Common myeloid progenitor, CD34-positive (primary cell): Measurements from ENCODE around the gene CDC42EP3.

ENCODE experiments used
- CTCF ChIA-PET: fragments of 350-600 bp; sonication (Branson Sonifier 250); formaldehyde crosslinking; loops from one replicate; lab custom pipeline; 2021; ENCODE audit warnings: antibody characterized with exemption; lab: Charles Lee
- POLR2A ChIA-PET: fragments of 350-600 bp; sonication (Branson Sonifier 250); formaldehyde crosslinking; loops from one replicate; lab custom pipeline; 2021; ENCODE audit warnings: antibody characterized with exemption; lab: Charles Lee
- DNase-seq, 3 donors: peaks; one replicate each; pipeline versions ENCODE4 v3.0.0 to v3.0.0-alpha.2; 2013
- H3K27ac ChIP-seq, 2 experiments: 1 replicate in 1 of 2; 2 replicates in 1 of 2; pipeline ENCODE4 v1.7.0; 2013; ENCODE audit warnings: inconsistent platforms in 2 of 2, low read length in 2 of 2, mild to moderate bottlenecking in 2 of 2, low read depth in 1 of 2, moderate library complexity in 1 of 2; ENCODE audit not compliant: severe bottlenecking in 2 of 2, insufficient read depth in 1 of 2, poor library complexity in 1 of 2
- H3K27me3 ChIP-seq, 5 experiments: replicated peaks in 2 of 5; 1 replicate in 3 of 5; 2 replicates in 2 of 5; pipeline versions ENCODE4 v1.6.1 to v1.7.0; 2013; ENCODE audit warnings: low read length in 4 of 5, mild to moderate bottlenecking in 2 of 5, moderate library complexity in 2 of 5, inconsistent platforms in 1 of 5; ENCODE audit not compliant: insufficient read depth in 5 of 5, control insufficient read depth in 4 of 5
- H3K36me3 ChIP-seq, 4 experiments: 1 replicate in 2 of 4; 2 replicates in 2 of 4; pipeline versions ENCODE4 v1.6.1 to v1.7.0; 2013; ENCODE audit warnings: low read length in 3 of 4, control low read depth in 1 of 4, mild to moderate bottlenecking in 1 of 4; ENCODE audit not compliant: control insufficient read depth in 4 of 4, insufficient read depth in 4 of 4
- H3K4me1 ChIP-seq, 4 experiments: 1 replicate in 3 of 4; 2 replicates in 1 of 4; pipeline versions ENCODE4 v1.6.1 to v1.7.1; 2013; ENCODE audit warnings: low read length in 3 of 4, mild to moderate bottlenecking in 3 of 4, control low read depth in 1 of 4, inconsistent platforms in 1 of 4, moderate library complexity in 1 of 4; ENCODE audit not compliant: control insufficient read depth in 4 of 4, insufficient read depth in 4 of 4; ENCODE audit errors: control extremely low read depth in 1 of 4
- H3K4me3 ChIP-seq, 7 experiments: 1 replicate in 4 of 7; 2 replicates in 3 of 7; pipeline versions ENCODE4 v1.5.1 to v1.7.0; 2013; ENCODE audit warnings: mild to moderate bottlenecking in 7 of 7, low read length in 6 of 7, moderate library complexity in 6 of 7, inconsistent platforms in 2 of 7, low read depth in 2 of 7, control low read depth in 1 of 7; ENCODE audit not compliant: insufficient read depth in 4 of 7, control insufficient read depth in 1 of 7; ENCODE audit errors: extremely low read depth in 1 of 7
- H3K9me3 ChIP-seq, 5 experiments: 1 replicate in 4 of 5; 2 replicates in 1 of 5; pipeline versions ENCODE4 v1.6.1 to v1.7.1; 2013; ENCODE audit warnings: low read length in 4 of 5, mild to moderate bottlenecking in 2 of 5, inconsistent platforms in 1 of 5, low read depth in 1 of 5, moderate library complexity in 1 of 5; ENCODE audit not compliant: control insufficient read depth in 4 of 5, insufficient read depth in 2 of 5; ENCODE audit errors: control extremely low read depth in 1 of 5
- WGBS: methylation state at CpG from one replicate; pipeline ENCODE4 v1.1.5; 2013; ENCODE audit not compliant: insufficient coverage; 5-methylcytosine and 5-hydroxymethylcytosine counted together

CDC42EP3 gene

GRCh38 chr2:37609782-37610181, 61.7 kb downstream of the CDC42EP3 start:
- Histone ChIP-seq H3K36me3 (no peaks in the 10 kb centered on the region), H3K4me3 (no peak overlapping the region), H3K27me3 (no peaks in the 10 kb centered on the region), H3K4me1 (peaks cover 0 to 5% (median 0%) of the 10 kb centered on the region in 4 experiments), H3K9me3 (peaks cover 0 to 9% (median 2%) of the 10 kb centered on the region in 5 experiments), H3K27ac (no peak overlapping the region)
- CTCF ChIA-PET, result interaction anchor here (1.0 kb wide), 2 partner anchors 10 to 11 kb away, joined by 3 read pairs; no protein-coding TSS in a partner anchor
- WGBS, result 96% methylated on average over 6 of the region's 6 CpGs
- DNase-seq, result no peak
- POLR2A ChIA-PET, result interaction anchor here (0.6 kb wide), 1 partner anchor 159 kb away, joined by 3 read pairs; no protein-coding TSS in a partner anchor

- DNase-seq, result no peak
- Histone ChIP-seq H3K4me3 (no peak overlapping the region), H3K4me1 (peaks cover 0 to 8% (median 5%) of the 10 kb centered on the region in 4 experiments), H3K36me3 (no peaks in the 10 kb centered on the region), H3K27me3 (no peaks in the 10 kb centered on the region), H3K27ac (no peak overlapping the region), H3K9me3 (peaks cover 0 to 9% (median 2%) of the 10 kb centered on the region in 5 experiments)
- CTCF ChIA-PET, result interaction anchor here (0.7 to 1.6 kb wide), 2 partner anchors 13 to 284 kb away, joined by 3 read pairs; no protein-coding TSS in a partner anchor
- POLR2A ChIA-PET, result no interaction called here
Measured at GRCh38 chr2:37604716-37605115, 66.7 kb downstream of the CDC42EP3 start.

GRCh38 chr2:37602702-37603101, 68.7 kb downstream of the CDC42EP3 start:
- no peak for DNase-seq
- Histone ChIP-seq H3K27ac (no peak overlapping the region), H3K9me3 (peaks cover 0 to 9% (median 2%) of the 10 kb centered on the region in 5 experiments), H3K4me1 (peaks cover 0 to 8% (median 5%) of the 10 kb centered on the region in 4 experiments), H3K36me3 (no peaks in the 10 kb centered on the region), H3K4me3 (no peak overlapping the region), H3K27me3 (no peaks in the 10 kb centered on the region)
- ChIA-PET CTCF (interaction anchor here (0.7 kb wide), 1 partner anchor 25 kb away, joined by 4 read pairs; no protein-coding TSS in a partner anchor), POLR2A (no interaction called here)

GRCh38 chr2:37602040-37602439, 69.4 kb downstream of the CDC42EP3 start:
- Histone ChIP-seq H3K27ac (no peak overlapping the region), H3K9me3 (peaks cover 0 to 9% (median 2%) of the 10 kb centered on the region in 5 experiments), H3K4me1 (peaks cover 0 to 8% (median 5%) of the 10 kb centered on the region in 4 experiments), H3K4me3 (no peak overlapping the region), H3K36me3 (no peaks in the 10 kb centered on the region), H3K27me3 (no peaks in the 10 kb centered on the region)
- CTCF ChIA-PET, result no interaction called here
- 100% methylated on average over 2 of the region's 2 CpGs for whole genome bisulfite sequencing
- POLR2A ChIA-PET, result no interaction called here
- no peak for DNase-seq

GRCh38 chr2:37601569-37601968, 69.9 kb downstream of the CDC42EP3 start:
- POLR2A ChIA-PET, result no interaction called here

GRCh38 chr2:37600735-37601134, 70.7 kb downstream of the CDC42EP3 start:
- Histone ChIP-seq H3K27me3 (no peaks in the 10 kb centered on the region), H3K36me3 (no peaks in the 10 kb centered on the region), H3K9me3 (peaks cover 0 to 5% (median 0%) of the 10 kb centered on the region in 5 experiments), H3K4me1 (peaks cover 0 to 8% (median 5%) of the 10 kb centered on the region in 4 experiments), H3K27ac (no peak overlapping the region), H3K4me3 (no peak overlapping the region)
- DNase-seq, result peak in 2 of 3 donors; percentile 44 to 52
- POLR2A ChIA-PET, result no interaction called here
- CTCF ChIA-PET, result interaction anchor here (1.1 to 2.3 kb wide), 2 partner anchors 9 to 22 kb away, joined by 3 to 7 read pairs; no protein-coding TSS in a partner anchor
- WGBS, result 0% methylated on average over 1 of the region's 1 CpG

More at GRCh38 chr2:37601569-37601968, 69.9 kb downstream of the CDC42EP3 start:
- no peak overlapping the region for H3K4me3 ChIP-seq
- CTCF ChIA-PET, result no interaction called here
- peaks cover 0 to 9% (median 2%) of the 10 kb centered on the region in 5 experiments for H3K9me3 ChIP-seq
- H3K27me3 ChIP-seq, result no peaks in the 10 kb centered on the region
- WGBS, result no CpG with 5 or more reads among the region's 1 CpG
- H3K36me3 ChIP-seq, result no peaks in the 10 kb centered on the region
- DNase-seq, result no peak
- H3K27ac ChIP-seq, result no peak overlapping the region
- peaks cover 0 to 8% (median 5%) of the 10 kb centered on the region in 4 experiments for H3K4me1 ChIP-seq

GRCh38 chr2:37599688-37600525, 71.5 kb downstream of the CDC42EP3 start:
- H3K36me3 ChIP-seq, result no peaks in the 10 kb centered on the region
- CTCF ChIA-PET, result interaction anchor here (1.1 to 2.3 kb wide), 3 partner anchors 10 to 23 kb away, joined by 3 to 8 read pairs (median 7); no protein-coding TSS in a partner anchor
- 97% methylated on average over 15 of the region's 17 CpGs for WGBS
- DNase-seq, result no peak
- H3K4me1 ChIP-seq, result peaks cover 0 to 8% (median 5%) of the 10 kb centered on the region in 4 experiments
- H3K27ac ChIP-seq, result no peak overlapping the region
- POLR2A ChIA-PET, result no interaction called here
- no peaks in the 10 kb centered on the region for H3K27me3 ChIP-seq
- peaks cover 0 to under 1% (median 0%) of the 10 kb centered on the region in 5 experiments for H3K9me3 ChIP-seq
- no peak overlapping the region for H3K4me3 ChIP-seq
